Measurements from ENCODE around the gene GJC1. TPM values are rescaled to one million over a fixed set of nuclear protein-coding genes. Genes with fewer than 3 reads are reported as not detected.
"Not testable (repeated sequence)": the region's sequence is repeated elsewhere in the genome, so short reads cannot be mapped to it uniquely, and the experiment has no call there.

The GJC1 gene
- total RNA-seq, 1 experiment from 2014 or later: 0.86 TPM

DNA sequence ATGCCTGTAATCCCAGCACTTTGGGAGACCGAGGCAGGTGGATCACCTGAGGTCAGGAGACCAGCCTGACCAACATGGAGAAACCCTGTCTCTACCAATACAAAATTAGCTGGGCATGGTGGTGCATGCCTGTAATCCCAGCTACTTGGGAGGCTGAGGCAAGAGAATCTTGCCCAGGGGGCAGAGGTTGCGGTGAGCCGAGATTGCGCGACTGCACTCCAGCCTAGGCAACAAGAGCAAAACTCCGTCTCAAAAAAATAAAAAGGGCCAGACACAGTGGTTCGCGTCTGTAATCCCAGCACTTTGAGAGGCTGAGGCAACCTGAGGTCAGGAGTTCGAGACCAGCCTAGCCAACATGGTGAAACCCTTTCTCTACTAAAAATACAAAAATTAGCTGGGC lies 4.9 kb downstream of the GJC1 start:
- not testable (repeated sequence) for H3K9me3 ChIP-seq (ENCODE audit: low read length); H3K9ac ChIP-seq (ENCODE audit: low read length); H3K27ac ChIP-seq (ENCODE audit: low read length); H3K4me3 ChIP-seq (ENCODE audit: low read length); H3K4me2 ChIP-seq (ENCODE audit: low read depth, low read length, poor library complexity, severe bottlenecking); H3K79me2 ChIP-seq (ENCODE audit: low read length); H3K27me3 ChIP-seq (ENCODE audit: low read length); H2AFZ ChIP-seq (ENCODE audit: low read length); DNase-seq; H4K20me1 ChIP-seq (ENCODE audit: insufficient read depth, low read depth, low read length); H3K36me3 ChIP-seq (ENCODE audit: insufficient read depth, low read length); H3K9me2 ChIP-seq (replicated peaks; ENCODE audit: insufficient read depth, low read length); H3K4me1 ChIP-seq (ENCODE audit: low read length)

- H3K79me2 ChIP-seq (ENCODE audit: low read length): no peaks in the 10 kb centered on the region
- DNase-seq: no peak
- H3K27me3 ChIP-seq (ENCODE audit: low read length): no peaks in the 10 kb centered on the region
- H3K4me2 ChIP-seq (ENCODE audit: low read depth, low read length, poor library complexity, severe bottlenecking): no peak overlapping the region
- H4K20me1 ChIP-seq (ENCODE audit: insufficient read depth, low read depth, low read length): no peaks in the 10 kb centered on the region
- no peak overlapping the region for H3K4me3 ChIP-seq (ENCODE audit: low read length)
- H2AFZ ChIP-seq (ENCODE audit: low read length): no peak overlapping the region
- no peaks in the 10 kb centered on the region for H3K9me2 ChIP-seq (replicated peaks; ENCODE audit: insufficient read depth, low read length)
- H3K9me3 ChIP-seq (ENCODE audit: low read length): no peaks in the 10 kb centered on the region
- no peak overlapping the region for H3K9ac ChIP-seq (ENCODE audit: low read length)
- H3K27ac ChIP-seq (ENCODE audit: low read length): no peak overlapping the region
- no peaks in the 10 kb centered on the region for H3K36me3 ChIP-seq (ENCODE audit: insufficient read depth, low read length)
- no peaks in the 10 kb centered on the region for H3K4me1 ChIP-seq (ENCODE audit: low read length)
These were observed 9.4 kb downstream of the GJC1 start for GRCh38 chr17:44820631-44821212.

DNA sequence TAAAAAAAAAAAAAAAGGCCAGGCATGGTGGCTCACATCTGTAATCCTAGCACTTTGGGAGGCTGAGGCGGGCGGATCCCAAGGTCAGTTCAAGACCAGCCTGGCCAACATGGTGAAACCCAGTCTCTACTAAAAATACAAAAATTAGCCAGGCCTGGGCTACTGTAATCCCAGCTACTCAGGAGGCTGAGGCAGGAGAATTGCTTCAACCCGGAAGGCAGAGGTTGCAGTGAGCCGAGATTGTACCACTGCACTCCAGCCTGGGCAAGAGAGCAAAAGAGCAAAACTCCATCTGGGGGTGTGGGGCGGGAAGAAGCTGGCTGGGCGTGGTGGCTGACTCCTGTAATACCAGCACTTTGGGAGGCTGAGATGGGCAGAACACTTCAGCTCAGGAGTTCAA lies 11.6 kb downstream of the GJC1 start:
- H3K79me2 ChIP-seq (ENCODE audit: low read length); H3K4me3 ChIP-seq (ENCODE audit: low read length); H3K4me2 ChIP-seq (ENCODE audit: low read depth, low read length, poor library complexity, severe bottlenecking); H3K9me2 ChIP-seq (replicated peaks; ENCODE audit: insufficient read depth, low read length); DNase-seq; H3K4me1 ChIP-seq (ENCODE audit: low read length); H2AFZ ChIP-seq (ENCODE audit: low read length); H3K9ac ChIP-seq (ENCODE audit: low read length); H4K20me1 ChIP-seq (ENCODE audit: insufficient read depth, low read depth, low read length); H3K27me3 ChIP-seq (ENCODE audit: low read length); H3K36me3 ChIP-seq (ENCODE audit: insufficient read depth, low read length); H3K27ac ChIP-seq (ENCODE audit: low read length); H3K9me3 ChIP-seq (ENCODE audit: low read length): not testable (repeated sequence)

DNA sequence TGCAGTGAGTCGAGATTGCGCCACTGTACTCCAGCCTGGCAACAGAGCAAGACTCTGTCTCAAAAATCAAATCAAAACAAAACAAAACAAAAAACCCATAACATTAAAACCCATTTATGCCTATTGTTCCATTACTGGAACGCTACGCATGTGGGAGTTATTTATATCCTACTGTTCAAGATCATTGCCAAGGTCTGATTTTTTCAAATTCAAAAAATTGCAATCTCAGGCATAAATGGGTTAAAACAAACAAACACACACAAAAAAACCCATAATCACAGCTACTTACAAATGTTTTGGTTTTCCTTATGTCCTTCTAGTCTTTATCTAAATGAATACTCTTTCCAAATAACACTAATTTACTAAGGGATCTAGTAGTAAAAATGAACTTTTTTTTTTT lies 17.8 kb downstream of the GJC1 start:
- H3K27me3 ChIP-seq (ENCODE audit: low read length): no peaks in the 10 kb centered on the region
- H3K79me2 ChIP-seq (ENCODE audit: low read length): no peaks in the 10 kb centered on the region
- H3K4me1 ChIP-seq (ENCODE audit: low read length): no peaks in the 10 kb centered on the region
- no peaks in the 10 kb centered on the region for H4K20me1 ChIP-seq (ENCODE audit: insufficient read depth, low read depth, low read length)
- H3K36me3 ChIP-seq (ENCODE audit: insufficient read depth, low read length): no peaks in the 10 kb centered on the region
- H3K9me2 ChIP-seq (replicated peaks; ENCODE audit: insufficient read depth, low read length): no peaks in the 10 kb centered on the region
- no peak overlapping the region for H2AFZ ChIP-seq (ENCODE audit: low read length)
- no peaks in the 10 kb centered on the region for H3K9me3 ChIP-seq (ENCODE audit: low read length)
- no peak overlapping the region for H3K4me3 ChIP-seq (ENCODE audit: low read length)
- no peak for DNase-seq
- H3K27ac ChIP-seq (ENCODE audit: low read length): no peak overlapping the region
- H3K9ac ChIP-seq (ENCODE audit: low read length): no peak overlapping the region
- no peak overlapping the region for H3K4me2 ChIP-seq (ENCODE audit: low read depth, low read length, poor library complexity, severe bottlenecking)

GRCh38 chr17:44808656-44809388 lies 21.3 kb downstream of the GJC1 start:
- DNase-seq; H3K79me2 ChIP-seq (ENCODE audit: low read length); H3K4me1 ChIP-seq (ENCODE audit: low read length); H3K27ac ChIP-seq (ENCODE audit: low read length); H3K9ac ChIP-seq (ENCODE audit: low read length); H3K36me3 ChIP-seq (ENCODE audit: insufficient read depth, low read length); H3K9me2 ChIP-seq (replicated peaks; ENCODE audit: insufficient read depth, low read length); H2AFZ ChIP-seq (ENCODE audit: low read length); H4K20me1 ChIP-seq (ENCODE audit: insufficient read depth, low read depth, low read length); H3K4me2 ChIP-seq (ENCODE audit: low read depth, low read length, poor library complexity, severe bottlenecking); H3K27me3 ChIP-seq (ENCODE audit: low read length); H3K4me3 ChIP-seq (ENCODE audit: low read length); H3K9me3 ChIP-seq (ENCODE audit: low read length): not testable (repeated sequence)

DNA sequence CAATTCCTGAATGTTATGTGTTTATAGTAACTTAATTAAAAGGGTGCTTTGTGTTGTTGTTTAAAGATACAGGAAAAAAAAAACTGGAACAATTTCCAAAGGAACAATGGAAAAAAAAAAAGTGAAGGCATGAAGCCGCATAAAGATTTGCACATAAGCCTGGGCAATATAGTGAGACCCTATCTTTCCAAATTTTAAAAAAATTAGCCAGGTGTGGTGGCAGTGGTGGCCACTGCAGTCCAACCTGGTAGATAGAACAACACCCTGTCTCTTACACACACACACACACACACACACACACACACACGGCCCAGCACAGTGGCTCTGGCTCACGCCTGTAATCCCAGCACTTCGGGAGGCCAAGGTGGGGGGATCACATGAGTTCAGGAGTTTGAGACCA lies 21.9 kb downstream of the GJC1 start:
- Histone ChIP-seq H2AFZ (ENCODE audit: low read length) (no peak overlapping the region), H3K4me3 (ENCODE audit: low read length) (no peak overlapping the region), H3K27ac (ENCODE audit: low read length) (no peak overlapping the region), H3K9ac (ENCODE audit: low read length) (no peak overlapping the region), H3K27me3 (ENCODE audit: low read length) (no peaks in the 10 kb centered on the region), H3K4me2 (ENCODE audit: low read depth, low read length, poor library complexity, severe bottlenecking) (no peak overlapping the region), H3K9me2 (replicated peaks; ENCODE audit: insufficient read depth, low read length) (no peaks in the 10 kb centered on the region), H3K36me3 (ENCODE audit: insufficient read depth, low read length) (no peaks in the 10 kb centered on the region), H3K79me2 (ENCODE audit: low read length) (no peaks in the 10 kb centered on the region), H3K4me1 (ENCODE audit: low read length) (no peaks in the 10 kb centered on the region), H4K20me1 (ENCODE audit: insufficient read depth, low read depth, low read length) (no peaks in the 10 kb centered on the region), H3K9me3 (ENCODE audit: low read length) (no peaks in the 10 kb centered on the region)
- DNase-seq: no peak

DNA sequence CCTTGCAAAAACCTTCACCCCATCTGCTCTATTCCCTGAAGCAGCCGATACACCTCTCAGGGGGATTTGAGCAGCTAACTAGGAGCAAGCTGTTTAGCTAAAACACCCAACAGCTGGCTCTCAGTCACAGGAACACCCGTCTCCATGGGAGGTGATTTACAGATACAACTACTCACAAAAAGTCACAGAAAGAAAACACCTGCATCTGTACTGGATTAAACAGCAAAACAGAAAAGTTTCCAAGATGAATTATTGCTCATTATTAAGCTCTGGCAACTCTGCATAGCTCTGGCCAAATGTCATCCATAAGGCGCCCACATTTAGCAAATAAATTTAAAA lies 22.3 kb downstream of the GJC1 start:
- no peaks in the 10 kb centered on the region for H3K79me2 ChIP-seq (ENCODE audit: low read length)

DNA sequence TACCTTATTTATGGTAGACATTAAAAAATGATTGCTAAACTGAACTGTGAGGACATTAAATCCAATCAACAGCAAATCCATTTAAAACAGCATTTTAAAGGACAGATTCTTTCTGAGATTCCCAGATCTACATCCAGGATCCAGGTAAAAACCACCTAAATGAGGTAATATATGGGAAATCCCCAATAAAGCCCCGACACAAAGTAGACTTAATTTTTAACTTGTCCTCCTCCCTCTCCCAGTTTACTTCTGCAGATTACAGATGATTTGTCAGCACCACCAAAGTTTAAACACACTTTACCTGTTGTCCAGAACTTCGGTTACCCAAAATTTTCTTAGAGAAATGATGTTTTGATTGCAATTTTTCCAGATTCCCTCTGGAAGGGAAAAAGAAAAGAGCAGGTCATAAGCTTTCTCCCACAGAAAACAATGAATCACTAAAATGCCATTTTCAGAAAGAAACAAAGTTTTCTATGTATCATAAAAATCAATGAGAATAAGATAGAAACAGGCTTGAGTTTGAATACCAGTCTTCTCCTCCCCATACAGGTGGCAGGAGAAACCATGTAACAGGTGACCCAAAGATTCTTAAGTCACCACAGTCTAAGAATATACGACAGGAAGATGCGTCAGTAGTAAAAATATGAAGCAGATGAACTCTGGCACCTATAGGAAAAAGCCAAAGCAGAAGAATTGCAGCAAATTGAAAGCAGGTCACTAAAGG lies 22.8 kb downstream of the GJC1 start:
- no peak overlapping the region for H3K9ac ChIP-seq (ENCODE audit: low read length)
- no peaks in the 10 kb centered on the region for H3K9me3 ChIP-seq (ENCODE audit: low read length)
- no peaks in the 10 kb centered on the region for H3K36me3 ChIP-seq (ENCODE audit: insufficient read depth, low read length)
- no peaks in the 10 kb centered on the region for H3K27me3 ChIP-seq (ENCODE audit: low read length)
- H3K4me1 ChIP-seq (ENCODE audit: low read length): no peaks in the 10 kb centered on the region
- no peaks in the 10 kb centered on the region for H3K79me2 ChIP-seq (ENCODE audit: low read length)
- H3K27ac ChIP-seq (ENCODE audit: low read length): no peak overlapping the region
- H3K4me2 ChIP-seq (ENCODE audit: low read depth, low read length, poor library complexity, severe bottlenecking): no peak overlapping the region
- H3K4me3 ChIP-seq (ENCODE audit: low read length): no peak overlapping the region
- H4K20me1 ChIP-seq (ENCODE audit: insufficient read depth, low read depth, low read length): no peaks in the 10 kb centered on the region
- H3K9me2 ChIP-seq (replicated peaks; ENCODE audit: insufficient read depth, low read length): no peaks in the 10 kb centered on the region
- DNase-seq: no peak
- H2AFZ ChIP-seq (ENCODE audit: low read length): no peak overlapping the region

More for the DNA sequence above, 22.3 kb downstream of the GJC1 start:
- H3K9me3 ChIP-seq (ENCODE audit: low read length): no peaks in the 10 kb centered on the region
- H4K20me1 ChIP-seq (ENCODE audit: insufficient read depth, low read depth, low read length): no peaks in the 10 kb centered on the region
- no peak overlapping the region for H3K4me3 ChIP-seq (ENCODE audit: low read length)
- H3K4me2 ChIP-seq (ENCODE audit: low read depth, low read length, poor library complexity, severe bottlenecking): no peak overlapping the region
- H3K4me1 ChIP-seq (ENCODE audit: low read length): no peaks in the 10 kb centered on the region
- no peak for DNase-seq
- no peaks in the 10 kb centered on the region for H3K36me3 ChIP-seq (ENCODE audit: insufficient read depth, low read length)
- no peak overlapping the region for H3K27ac ChIP-seq (ENCODE audit: low read length)
- no peaks in the 10 kb centered on the region for H3K9me2 ChIP-seq (replicated peaks; ENCODE audit: insufficient read depth, low read length)
- H2AFZ ChIP-seq (ENCODE audit: low read length): no peak overlapping the region
- no peaks in the 10 kb centered on the region for H3K27me3 ChIP-seq (ENCODE audit: low read length)
- H3K9ac ChIP-seq (ENCODE audit: low read length): no peak overlapping the region

Measured in Karpas-422 (cell line).